ENCODE results near the gene ULK4.

ULK4 gene

GRCh38 chr3:41236228-41236627 lies 725.7 kb downstream of the ULK4 start:
- Histone ChIP-seq H3K36me3 (ENCODE audit: control insufficient read depth, insufficient read depth, low read length) (peaks cover 39% of the 10 kb centered on the region), H3K27me3 (ENCODE audit: control insufficient read depth, insufficient read depth, low read length, poor library complexity, severe bottlenecking) (no peaks in the 10 kb centered on the region), H3K4me3 (ENCODE audit: insufficient read depth, low read depth, low read length) (no peak overlapping the region), H3K9me3 (ENCODE audit: control insufficient read depth, low read length) (no peaks in the 10 kb centered on the region), H3K4me1 (ENCODE audit: control insufficient read depth, insufficient read depth, low read length) (peaks cover 17% of the 10 kb centered on the region), H3K27ac (ENCODE audit: insufficient read depth, low read depth, low read length, poor library complexity, severe bottlenecking) (no peak overlapping the region)
- 75 to 87% methylated on average over 2 of the region's 2 CpGs for WGBS, 2 experiments

- Histone ChIP-seq H3K36me3 (ENCODE audit: control insufficient read depth, insufficient read depth, low read length) (peaks cover 43% of the 10 kb centered on the region), H3K27ac (ENCODE audit: insufficient read depth, low read depth, low read length, poor library complexity, severe bottlenecking) (no peak overlapping the region), H3K4me1 (ENCODE audit: control insufficient read depth, insufficient read depth, low read length) (peaks cover 17% of the 10 kb centered on the region), H3K4me3 (ENCODE audit: insufficient read depth, low read depth, low read length) (no peak overlapping the region), H3K27me3 (ENCODE audit: control insufficient read depth, insufficient read depth, low read length, poor library complexity, severe bottlenecking) (no peaks in the 10 kb centered on the region), H3K9me3 (ENCODE audit: control insufficient read depth, low read length) (no peaks in the 10 kb centered on the region)
- WGBS, 2 experiments: 61 to 83% methylated on average over 2 to 5 of the region's 6 CpGs
Observed at GRCh38 chr3:41234823-41235721, 726.8 kb downstream of the ULK4 start.

DNA sequence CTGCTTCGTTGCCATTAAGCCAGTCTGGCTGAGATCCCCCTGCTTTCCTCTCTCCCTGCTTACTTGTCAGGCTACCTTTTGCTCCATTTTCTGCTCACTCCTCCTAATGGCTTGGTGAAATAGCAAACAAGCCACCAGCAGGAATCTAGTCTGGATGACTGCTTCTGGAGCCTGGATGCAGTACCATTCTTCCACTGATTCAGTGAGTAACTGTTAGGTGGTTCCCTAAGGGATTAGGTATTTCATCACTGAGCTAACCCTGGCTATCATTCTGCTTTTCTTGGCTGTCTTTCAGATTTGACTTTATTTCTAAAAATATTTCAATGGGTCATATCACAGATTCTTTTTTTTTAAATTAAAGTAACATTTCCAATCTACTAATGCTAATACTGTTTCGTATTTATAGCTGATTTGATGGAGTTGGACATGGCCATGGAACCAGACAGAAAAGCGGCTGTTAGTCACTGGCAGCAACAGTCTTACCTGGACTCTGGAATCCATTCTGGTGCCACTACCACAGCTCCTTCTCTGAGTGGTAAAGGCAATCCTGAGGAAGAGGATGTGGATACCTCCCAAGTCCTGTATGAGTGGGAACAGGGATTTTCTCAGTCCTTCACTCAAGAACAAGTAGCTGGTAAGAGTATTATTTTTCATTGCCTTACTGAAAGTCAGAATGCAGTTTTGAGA lies 737.6 kb downstream of the ULK4 start:
- no peaks in the 10 kb centered on the region for H3K9me3 ChIP-seq (ENCODE audit: control insufficient read depth, low read length)
- H3K36me3 ChIP-seq (ENCODE audit: control insufficient read depth, insufficient read depth, low read length): peaks cover 40% of the 10 kb centered on the region
- no peaks in the 10 kb centered on the region for H3K4me1 ChIP-seq (ENCODE audit: control insufficient read depth, insufficient read depth, low read length)
- no peak overlapping the region for H3K4me3 ChIP-seq (ENCODE audit: insufficient read depth, low read depth, low read length)
- WGBS, 2 experiments: 89 to 97% methylated on average over 3 of the region's 3 CpGs
- H3K27me3 ChIP-seq (ENCODE audit: control insufficient read depth, insufficient read depth, low read length, poor library complexity, severe bottlenecking): no peaks in the 10 kb centered on the region
- H3K27ac ChIP-seq (ENCODE audit: insufficient read depth, low read depth, low read length, poor library complexity, severe bottlenecking): no peak overlapping the region

GRCh38 chr3:41223691-41224090 lies 738.2 kb downstream of the ULK4 start:
- H3K4me1 ChIP-seq (ENCODE audit: control insufficient read depth, insufficient read depth, low read length): no peaks in the 10 kb centered on the region
- no peak overlapping the region for H3K27ac ChIP-seq (ENCODE audit: insufficient read depth, low read depth, low read length, poor library complexity, severe bottlenecking)
- WGBS, 2 experiments: 94 to 95% methylated on average over 2 of the region's 2 CpGs
- H3K36me3 ChIP-seq (ENCODE audit: control insufficient read depth, insufficient read depth, low read length): peaks cover 40% of the 10 kb centered on the region
- no peaks in the 10 kb centered on the region for H3K27me3 ChIP-seq (ENCODE audit: control insufficient read depth, insufficient read depth, low read length, poor library complexity, severe bottlenecking)
- H3K4me3 ChIP-seq (ENCODE audit: insufficient read depth, low read depth, low read length): no peak overlapping the region
- H3K9me3 ChIP-seq (ENCODE audit: control insufficient read depth, low read length): no peaks in the 10 kb centered on the region

DNA sequence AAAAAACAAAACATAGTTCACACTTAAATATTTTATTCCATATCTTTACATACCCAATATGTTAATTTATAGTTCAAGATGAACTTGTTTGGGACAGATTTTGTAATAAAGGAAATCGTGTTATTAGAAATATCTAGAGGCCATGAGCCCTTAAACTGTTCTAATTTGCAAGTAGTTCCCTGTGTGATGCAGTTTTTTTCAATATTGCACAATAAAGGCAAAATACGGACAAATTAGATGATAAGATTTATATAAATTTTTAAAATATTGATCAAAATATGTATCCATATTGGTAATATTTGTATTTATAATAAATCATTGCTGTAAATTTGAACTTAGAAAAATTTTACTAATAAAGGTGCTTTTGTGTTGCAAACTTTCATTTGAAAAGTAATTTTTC lies 738.8 kb downstream of the ULK4 start:
- 92 to 100% methylated on average over 1 of the region's 2 CpGs for WGBS, 2 experiments
- Histone ChIP-seq H3K4me1 (ENCODE audit: control insufficient read depth, insufficient read depth, low read length) (no peaks in the 10 kb centered on the region), H3K4me3 (ENCODE audit: insufficient read depth, low read depth, low read length) (no peak overlapping the region), H3K9me3 (ENCODE audit: control insufficient read depth, low read length) (no peaks in the 10 kb centered on the region), H3K36me3 (ENCODE audit: control insufficient read depth, insufficient read depth, low read length) (peaks cover 40% of the 10 kb centered on the region), H3K27me3 (ENCODE audit: control insufficient read depth, insufficient read depth, low read length, poor library complexity, severe bottlenecking) (no peaks in the 10 kb centered on the region), H3K27ac (ENCODE audit: insufficient read depth, low read depth, low read length, poor library complexity, severe bottlenecking) (no peak overlapping the region)

GRCh38 chr3:41222501-41222900 lies 739.4 kb downstream of the ULK4 start:
- H3K36me3 ChIP-seq (ENCODE audit: control insufficient read depth, insufficient read depth, low read length): peaks cover 37% of the 10 kb centered on the region
- no peak overlapping the region for H3K27ac ChIP-seq (ENCODE audit: insufficient read depth, low read depth, low read length, poor library complexity, severe bottlenecking)
- no peaks in the 10 kb centered on the region for H3K9me3 ChIP-seq (ENCODE audit: control insufficient read depth, low read length)
- no peaks in the 10 kb centered on the region for H3K4me1 ChIP-seq (ENCODE audit: control insufficient read depth, insufficient read depth, low read length)
- no peaks in the 10 kb centered on the region for H3K27me3 ChIP-seq (ENCODE audit: control insufficient read depth, insufficient read depth, low read length, poor library complexity, severe bottlenecking)
- no peak overlapping the region for H3K4me3 ChIP-seq (ENCODE audit: insufficient read depth, low read depth, low read length)
- WGBS, 2 experiments: 94 to 98% methylated on average over 3 of the region's 3 CpGs

DNA sequence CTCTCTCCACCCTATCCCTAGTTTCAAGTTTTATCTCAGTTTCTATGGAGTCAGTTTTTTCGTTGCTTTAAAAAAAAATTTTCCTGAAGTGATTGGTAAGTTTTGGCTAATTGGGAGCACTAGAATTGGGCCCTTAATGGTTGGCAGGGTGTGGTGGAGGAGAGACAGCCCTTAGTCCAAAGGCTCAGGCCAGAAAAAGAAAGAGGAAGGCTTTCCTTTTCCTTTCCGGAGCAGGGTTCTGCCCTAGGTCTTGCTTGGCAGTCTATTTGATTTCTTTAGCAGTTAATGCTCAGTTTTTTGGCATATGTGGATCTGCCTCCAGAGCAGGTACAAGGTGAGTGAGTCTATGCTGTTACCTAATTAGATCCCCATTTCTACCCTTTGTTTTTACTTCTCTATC lies 739.9 kb downstream of the ULK4 start:
- Histone ChIP-seq H3K36me3 (ENCODE audit: control insufficient read depth, insufficient read depth, low read length) (peaks cover 33% of the 10 kb centered on the region), H3K9me3 (ENCODE audit: control insufficient read depth, low read length) (no peaks in the 10 kb centered on the region), H3K27ac (ENCODE audit: insufficient read depth, low read depth, low read length, poor library complexity, severe bottlenecking) (no peak overlapping the region), H3K27me3 (ENCODE audit: control insufficient read depth, insufficient read depth, low read length, poor library complexity, severe bottlenecking) (no peaks in the 10 kb centered on the region), H3K4me1 (ENCODE audit: control insufficient read depth, insufficient read depth, low read length) (no peaks in the 10 kb centered on the region), H3K4me3 (ENCODE audit: insufficient read depth, low read depth, low read length) (no peak overlapping the region)
- 84 to 87% methylated on average over 2 of the region's 2 CpGs for WGBS, 2 experiments

DNA sequence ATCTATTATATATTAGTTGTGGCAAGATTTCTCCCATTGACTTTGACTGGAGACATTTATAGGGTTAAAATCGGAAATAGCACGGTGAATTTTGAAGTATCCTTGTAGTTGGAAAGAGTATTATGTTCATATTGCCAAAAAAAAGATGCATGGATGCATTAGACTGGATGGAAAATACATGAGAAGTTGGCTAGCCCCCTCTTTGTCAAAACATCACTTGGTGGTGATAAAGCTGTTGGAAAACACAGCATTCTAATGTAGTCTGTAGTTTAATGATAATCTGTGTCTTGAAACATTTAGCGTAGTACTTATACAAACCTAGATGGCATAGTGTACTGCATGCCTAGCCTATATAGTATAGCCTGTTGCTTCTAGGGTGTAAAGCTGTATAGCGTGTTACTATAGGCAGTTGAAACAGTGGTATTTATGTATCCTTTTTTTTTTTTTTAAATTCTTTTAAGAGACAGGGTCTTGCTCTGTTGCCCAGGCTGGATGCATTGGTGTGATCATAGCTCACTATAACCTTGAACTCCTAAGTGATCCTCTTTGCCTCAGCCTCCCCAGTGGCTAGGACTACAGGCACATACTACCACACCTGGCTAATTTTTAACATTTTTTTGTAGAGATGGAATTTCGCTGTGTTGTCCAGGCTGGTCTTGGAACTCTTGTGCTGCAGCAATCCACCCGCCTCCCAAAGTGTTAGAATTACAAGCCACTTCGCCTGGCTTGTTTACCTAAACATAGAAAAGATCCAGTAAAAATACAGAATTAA lies 740.8 kb downstream of the ULK4 start:
- Histone ChIP-seq H3K27ac (ENCODE audit: insufficient read depth, low read depth, low read length, poor library complexity, severe bottlenecking) (no peak overlapping the region), H3K9me3 (ENCODE audit: control insufficient read depth, low read length) (no peaks in the 10 kb centered on the region), H3K4me3 (ENCODE audit: insufficient read depth, low read depth, low read length) (no peak overlapping the region), H3K27me3 (ENCODE audit: control insufficient read depth, insufficient read depth, low read length, poor library complexity, severe bottlenecking) (no peaks in the 10 kb centered on the region), H3K36me3 (ENCODE audit: control insufficient read depth, insufficient read depth, low read length) (peaks cover 23% of the 10 kb centered on the region), H3K4me1 (ENCODE audit: control insufficient read depth, insufficient read depth, low read length) (no peaks in the 10 kb centered on the region)
- WGBS, 2 experiments: 95 to 99% methylated on average over 6 to 7 of the region's 7 CpGs

GRCh38 chr3:41219424-41219823 lies 742.5 kb downstream of the ULK4 start:
- Histone ChIP-seq H3K9me3 (ENCODE audit: control insufficient read depth, low read length) (no peaks in the 10 kb centered on the region), H3K4me1 (ENCODE audit: control insufficient read depth, insufficient read depth, low read length) (no peaks in the 10 kb centered on the region), H3K36me3 (ENCODE audit: control insufficient read depth, insufficient read depth, low read length) (peaks cover 11% of the 10 kb centered on the region), H3K27me3 (ENCODE audit: control insufficient read depth, insufficient read depth, low read length, poor library complexity, severe bottlenecking) (no peaks in the 10 kb centered on the region), H3K27ac (ENCODE audit: insufficient read depth, low read depth, low read length, poor library complexity, severe bottlenecking) (no peak overlapping the region), H3K4me3 (ENCODE audit: insufficient read depth, low read depth, low read length) (no peak overlapping the region)
- WGBS, 2 experiments: 82 to 98% methylated on average over 1 of the region's 1 CpG

DNA sequence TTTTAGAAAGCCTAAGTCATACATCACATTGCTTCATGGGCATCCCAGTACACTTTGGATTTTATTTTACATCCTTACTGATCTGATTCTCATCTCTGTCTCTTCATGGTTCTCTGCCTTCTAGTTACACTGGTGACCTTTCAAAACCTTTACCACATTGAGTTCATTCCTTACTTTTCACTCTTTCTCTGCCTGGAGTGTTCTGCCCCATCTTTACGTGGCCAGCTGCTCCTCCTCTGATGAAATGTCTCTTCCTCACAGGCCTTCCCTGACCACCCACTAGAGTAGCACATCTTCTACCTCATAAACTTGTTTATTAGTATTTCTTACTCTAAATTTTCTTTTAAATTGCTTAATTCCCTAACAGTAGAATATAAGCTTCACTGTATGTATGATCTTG lies 744.9 kb downstream of the ULK4 start:
- Histone ChIP-seq H3K4me3 (ENCODE audit: insufficient read depth, low read depth, low read length) (no peak overlapping the region), H3K27ac (ENCODE audit: insufficient read depth, low read depth, low read length, poor library complexity, severe bottlenecking) (no peak overlapping the region), H3K27me3 (ENCODE audit: control insufficient read depth, insufficient read depth, low read length, poor library complexity, severe bottlenecking) (no peaks in the 10 kb centered on the region), H3K36me3 (ENCODE audit: control insufficient read depth, insufficient read depth, low read length) (no peaks in the 10 kb centered on the region), H3K4me1 (ENCODE audit: control insufficient read depth, insufficient read depth, low read length) (peaks cover 5% of the 10 kb centered on the region), H3K9me3 (ENCODE audit: control insufficient read depth, low read length) (no peaks in the 10 kb centered on the region)
- 49 to 52% methylated on average over 1 of the region's 1 CpG for WGBS, 2 experiments
